SKM-1 treated with dmso at 0.1 percent for 144 hours (cell line): ENCODE measurements around the gene PARL.
"Not testable (repeated sequence)": the region's sequence is repeated elsewhere in the genome, so short reads cannot be mapped to it uniquely, and the experiment has no call there.

Experiments
- DNase-seq: peaks from one replicate; lab custom pipeline; 2025; ENCODE audit not compliant: unreplicated experiment; lab: John Stamatoyannopoulos, UW

The PARL gene

DNA sequence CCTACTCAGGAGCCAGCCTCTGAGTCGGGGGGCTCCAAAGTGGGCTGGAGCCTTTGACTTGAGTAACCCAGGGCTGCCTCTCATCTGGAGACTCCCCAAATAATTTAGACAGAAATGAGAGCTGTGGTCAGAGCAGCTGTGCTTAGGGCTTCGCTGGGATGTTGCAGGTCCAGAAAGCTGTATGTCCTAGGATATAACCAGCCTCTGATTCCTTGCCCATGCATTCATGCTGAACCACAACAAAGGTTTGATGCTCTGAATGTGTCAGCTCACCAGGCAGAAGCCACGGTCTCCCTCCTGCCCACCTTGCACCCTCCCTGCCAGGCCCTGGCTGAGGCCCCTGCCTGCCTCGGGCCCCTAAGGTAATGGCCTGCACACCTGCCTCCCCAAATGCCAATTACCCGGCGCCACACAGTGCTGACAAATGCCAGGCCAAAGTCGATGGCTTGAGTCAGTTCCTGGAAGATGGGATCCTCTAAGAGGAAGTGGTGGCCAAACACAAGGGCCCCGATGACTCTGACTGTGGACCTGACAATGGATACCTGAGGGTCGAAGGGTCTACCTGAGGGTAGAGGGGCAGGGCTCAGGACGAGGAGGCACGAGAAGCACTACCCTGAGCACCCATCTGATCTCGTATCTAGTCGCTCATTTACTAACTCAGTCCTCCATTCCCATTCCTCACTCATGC, 21.7 kb upstream of the PARL start:
- DNase-seq, result no peak

DNA sequence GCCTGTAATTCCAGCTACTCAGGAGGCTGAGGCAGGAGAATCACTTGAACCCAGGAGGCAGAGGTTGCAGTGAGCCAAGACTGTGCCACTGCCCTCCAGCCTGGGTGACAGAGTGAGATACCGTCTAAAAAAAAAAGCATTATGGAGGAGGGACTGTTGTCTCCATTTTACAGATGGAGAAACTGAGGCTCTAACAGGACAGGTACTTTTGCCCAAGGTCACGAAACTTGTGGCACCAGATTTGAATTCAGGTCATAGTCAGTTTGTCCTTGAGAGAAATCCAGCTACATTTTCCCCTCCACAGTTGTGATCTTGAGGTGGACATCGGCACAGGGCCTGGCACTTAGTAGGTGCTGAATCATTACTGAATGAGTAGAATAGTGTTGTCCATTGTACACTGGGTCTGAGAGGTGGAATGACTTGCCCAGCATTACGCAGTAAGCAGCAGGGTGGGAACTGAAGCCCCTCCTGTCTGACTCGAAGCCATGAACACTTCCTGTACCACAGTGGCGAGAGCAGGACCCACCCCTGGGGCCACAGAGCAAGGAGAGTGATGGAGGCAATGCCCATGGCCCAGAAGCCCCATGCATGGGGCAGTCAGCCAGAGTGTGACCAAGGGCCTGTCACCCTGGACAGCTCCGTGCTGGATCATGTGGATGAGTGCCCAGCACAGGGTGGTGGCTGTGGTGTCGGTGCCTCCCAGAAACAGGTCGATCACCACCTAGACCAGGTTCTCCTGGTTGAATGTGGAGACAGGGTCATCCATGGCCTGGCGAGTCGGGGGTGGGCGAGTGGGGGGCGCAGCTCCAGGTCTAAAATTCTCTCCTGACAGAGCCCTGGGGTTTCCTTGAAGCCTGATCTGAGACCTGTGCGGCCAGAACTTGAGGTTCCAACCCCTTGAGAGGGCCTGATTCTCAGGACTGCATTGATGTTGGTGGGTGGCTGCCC, 20.4 kb upstream of the PARL start:
- no peak for DNase-seq

DNA sequence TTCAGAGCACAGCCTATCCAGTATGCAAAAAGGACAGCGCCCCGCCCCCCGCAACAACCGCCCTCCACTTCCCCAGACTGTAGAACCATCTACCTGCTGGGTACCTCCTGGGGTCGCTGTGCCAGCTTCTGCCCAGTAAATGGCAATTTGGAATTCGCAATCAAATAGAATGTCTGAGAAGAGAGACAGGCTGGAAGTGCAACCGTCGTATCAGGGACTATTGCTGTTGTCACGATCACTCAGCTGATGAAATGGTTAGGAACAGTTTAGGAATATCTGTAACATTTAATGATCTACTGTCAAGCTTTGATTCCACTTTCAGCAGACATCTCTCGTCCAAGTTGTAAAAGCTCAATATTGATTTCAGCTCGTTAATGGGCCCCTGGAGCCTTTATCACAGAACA, 13.3 kb upstream of the PARL start:
- no peak for DNase-seq

DNA sequence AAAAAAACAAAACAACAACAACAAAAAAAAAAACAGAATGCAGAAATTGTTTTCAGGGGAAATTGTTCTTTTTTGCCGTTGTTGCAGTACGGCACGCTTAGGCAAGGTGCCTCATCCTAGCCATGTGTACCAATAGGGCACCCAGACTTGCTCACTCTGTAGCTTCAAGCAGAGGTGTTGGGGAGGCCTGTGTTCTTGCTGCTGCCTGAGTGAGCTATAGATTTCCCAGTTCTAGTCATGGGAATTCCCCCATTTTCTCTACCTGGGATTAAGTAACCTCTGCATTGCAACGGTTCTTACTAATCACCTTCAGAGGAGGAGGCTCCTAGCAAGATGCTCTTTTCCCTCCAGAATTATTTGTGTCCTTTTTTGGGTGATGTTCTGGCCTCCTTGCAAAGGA, 12.9 kb upstream of the PARL start:
- DNase-seq, result no peak

DNA sequence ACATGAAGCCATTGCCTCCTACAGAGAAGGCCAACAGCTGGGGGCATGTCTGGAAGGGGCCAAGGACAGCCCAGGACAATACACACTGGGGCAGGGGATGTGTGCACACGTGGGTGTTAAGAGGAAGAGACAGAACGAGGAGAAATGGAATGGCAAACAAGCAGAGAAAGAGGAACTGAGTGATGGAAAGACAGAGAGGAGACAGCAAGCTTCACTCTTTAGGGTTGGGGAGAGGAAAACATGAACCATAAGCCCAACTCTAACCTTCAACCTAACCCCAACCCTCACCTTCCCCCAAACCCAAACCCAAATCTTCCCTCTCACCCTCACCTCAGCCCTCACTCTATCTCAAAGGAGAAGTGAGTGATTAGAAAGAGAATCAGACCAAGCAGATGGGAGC, 11.9 kb upstream of the PARL start:
- DNase-seq, result peak; percentile 25

DNA sequence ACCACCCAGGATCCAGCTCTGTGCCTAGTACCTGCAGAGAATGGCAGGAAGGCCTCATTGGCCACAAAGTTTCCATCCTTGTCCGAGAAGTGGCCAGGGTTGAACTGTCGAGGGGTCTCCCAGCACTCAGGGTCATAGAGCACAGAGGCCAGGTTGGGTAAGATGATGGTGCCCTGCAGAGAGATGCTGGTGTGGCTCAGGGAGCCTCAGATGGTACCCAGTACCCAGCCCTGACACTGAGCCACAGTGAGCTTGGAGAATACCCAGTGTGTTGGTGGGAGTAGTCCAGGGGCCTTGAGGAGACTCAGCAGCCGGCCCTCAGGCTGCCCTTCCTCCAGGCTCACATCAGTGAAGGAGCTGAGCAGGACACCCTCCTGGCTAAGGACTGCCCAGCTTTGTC, 11.5 kb upstream of the PARL start:
- DNase-seq, result no peak

DNA sequence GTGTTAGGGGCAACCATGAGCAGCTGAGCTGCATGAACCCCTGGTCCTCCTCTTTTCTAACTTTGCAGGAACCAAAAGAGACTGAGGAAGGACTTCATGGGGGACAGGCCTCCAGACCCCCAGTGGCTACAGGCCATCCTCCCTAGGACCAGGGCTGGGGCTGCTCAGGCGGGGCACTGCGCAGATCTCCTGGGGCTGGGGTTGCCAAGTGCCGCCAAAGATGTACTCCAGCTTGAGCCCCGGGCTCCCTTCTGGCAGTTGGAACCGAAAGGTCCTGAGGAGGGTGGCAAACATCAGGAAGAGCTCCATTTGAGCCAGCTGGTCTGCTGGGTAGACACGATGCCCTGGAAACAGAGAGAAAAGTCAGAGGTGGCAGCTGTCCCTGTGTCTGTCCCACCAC, 11.1 kb upstream of the PARL start:
- DNase-seq, result no peak

DNA sequence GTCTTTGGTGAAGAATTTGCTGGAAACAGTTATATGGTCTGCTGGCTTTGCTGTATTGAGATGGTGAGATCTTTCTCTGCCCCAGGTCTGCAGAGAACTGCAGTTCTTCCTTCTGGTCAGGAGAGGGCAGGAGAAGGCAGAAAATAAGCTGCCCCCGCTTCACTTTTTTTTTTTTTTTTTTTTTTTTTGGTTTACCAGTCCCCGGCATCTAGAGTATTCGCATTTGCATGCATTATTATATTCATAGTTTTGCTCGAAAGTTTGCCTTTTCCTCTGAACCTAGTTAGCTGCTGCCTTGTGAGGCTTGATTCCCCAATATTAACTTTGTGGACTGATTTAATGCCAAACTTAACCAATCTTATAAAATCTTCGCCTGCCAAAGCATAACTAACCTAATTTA, 10.6 kb upstream of the PARL start:
- peak; percentile 42 for DNase-seq

DNA sequence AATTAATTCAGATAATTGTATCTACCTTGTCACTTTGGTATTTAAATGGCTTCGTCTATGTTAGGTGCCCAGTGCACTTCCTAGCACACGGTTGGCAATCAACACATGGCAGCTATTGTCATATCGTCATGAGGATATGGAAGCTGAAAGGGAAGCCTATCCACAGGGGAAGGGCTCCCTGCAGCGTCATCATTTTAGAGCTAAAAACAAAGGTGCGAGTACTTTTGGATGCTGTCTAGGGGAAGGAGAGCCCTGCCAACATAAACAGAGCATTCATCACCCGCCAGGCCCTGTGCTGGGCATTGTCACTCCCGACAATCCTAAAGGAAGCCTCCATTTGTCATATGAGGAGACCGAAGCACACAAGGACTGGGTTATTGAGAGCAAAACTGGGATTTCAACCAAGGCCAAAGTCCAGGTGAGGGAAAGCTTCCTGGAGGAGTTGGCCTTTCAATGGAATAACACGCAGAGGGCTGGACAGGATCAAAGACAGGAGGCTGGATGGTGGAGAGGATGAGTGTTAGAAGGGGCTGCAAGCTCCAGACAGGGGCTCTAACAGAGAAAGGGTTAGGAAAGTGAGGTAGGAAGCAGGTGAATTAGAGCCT, 8.0 kb upstream of the PARL start:
- DNase-seq, result no peak

DNA sequence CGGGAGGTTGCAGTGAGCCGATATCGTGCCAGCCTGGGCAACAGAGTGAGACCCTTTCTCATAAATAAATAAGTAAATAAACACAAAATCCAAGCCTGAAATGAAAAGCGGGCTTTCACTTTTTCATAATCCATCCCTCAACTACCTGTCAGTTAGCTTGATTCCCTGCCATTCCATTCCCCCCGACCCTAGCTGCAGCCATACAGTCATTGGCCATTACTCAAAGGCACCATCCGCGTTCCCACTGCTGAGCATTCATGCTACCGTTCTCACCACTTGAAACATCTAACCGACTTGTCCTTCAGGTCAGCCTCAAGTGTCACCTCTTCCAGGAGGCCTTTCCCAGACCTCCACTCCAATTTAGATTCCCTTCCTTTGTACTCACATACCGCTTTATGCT, 1.1 kb upstream of the PARL start:
- no peak for DNase-seq

DNA sequence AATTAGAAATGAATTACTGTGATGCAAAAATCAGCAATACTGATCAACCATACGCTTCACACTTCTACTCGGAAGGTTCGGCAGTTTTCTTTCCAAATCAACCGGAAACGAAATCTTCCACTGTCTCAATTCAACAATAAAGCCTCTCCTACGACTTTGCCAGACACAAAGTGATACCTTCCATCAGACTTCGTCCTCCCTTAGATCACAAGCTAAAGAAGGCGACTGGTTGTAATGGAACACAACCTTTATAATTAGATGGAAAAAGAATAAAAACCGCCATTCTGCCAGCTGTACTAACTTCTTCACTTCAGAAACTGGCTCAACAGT, 618 bp downstream of the PARL start:
- DNase-seq, result no peak

DNA sequence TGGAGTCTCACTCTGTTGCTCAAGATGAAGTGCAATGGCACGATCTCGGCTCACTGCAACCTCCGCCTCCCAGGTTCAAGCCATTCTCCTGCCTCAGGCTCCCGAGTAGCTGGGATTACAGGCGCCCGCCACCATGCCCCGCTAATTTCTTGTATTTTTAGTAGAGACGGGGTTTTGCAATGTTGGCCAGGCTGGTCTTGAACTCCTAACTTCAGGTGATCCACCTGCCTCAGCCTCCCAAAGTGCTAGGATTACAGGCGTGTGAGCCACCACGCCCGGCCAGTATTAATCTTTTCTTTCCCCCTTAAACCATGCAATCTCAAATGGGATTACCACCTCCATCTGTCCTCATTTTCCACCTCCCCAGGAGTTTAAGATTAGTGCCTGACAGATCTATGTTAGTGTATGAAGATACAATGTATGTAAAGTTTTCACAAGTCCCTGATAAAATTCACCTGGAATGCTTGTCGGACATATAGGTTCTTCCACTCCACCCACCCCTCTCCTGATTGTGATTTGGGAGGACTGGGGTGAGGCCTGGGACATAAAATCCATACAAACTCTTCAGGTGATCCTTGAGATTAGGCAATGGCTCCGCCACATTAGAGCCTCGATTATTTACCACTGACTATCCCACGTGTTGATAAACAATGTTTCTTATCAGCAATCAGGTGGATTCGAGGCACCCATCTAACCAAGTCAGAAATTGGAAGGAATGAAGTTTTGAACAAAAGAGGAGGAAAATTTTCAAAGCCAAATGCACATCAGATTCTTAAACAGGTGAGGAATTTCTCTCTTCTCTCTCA, 1.2 kb downstream of the PARL start:
- DNase-seq, result no peak

DNA sequence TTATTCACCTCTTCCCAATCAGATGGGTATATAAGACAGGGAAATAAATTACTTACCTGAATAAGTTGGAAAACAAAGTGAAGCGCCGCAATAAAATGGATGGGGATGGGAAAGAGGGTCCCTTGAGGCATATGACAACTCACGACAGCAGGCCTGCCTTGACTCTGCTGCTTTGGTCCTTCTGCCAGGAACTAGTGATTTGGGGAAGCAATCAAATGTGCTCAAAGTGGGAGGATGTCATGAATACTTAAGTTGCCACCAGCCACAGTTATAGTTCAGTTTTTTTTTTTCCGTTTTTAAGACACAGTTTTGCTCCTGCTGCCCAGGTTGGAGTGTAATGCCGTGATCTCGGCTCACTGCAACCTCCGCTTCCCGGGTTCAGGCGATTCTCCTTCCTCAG, 4.6 kb downstream of the PARL start:
- peak; percentile 42 for DNase-seq

DNA sequence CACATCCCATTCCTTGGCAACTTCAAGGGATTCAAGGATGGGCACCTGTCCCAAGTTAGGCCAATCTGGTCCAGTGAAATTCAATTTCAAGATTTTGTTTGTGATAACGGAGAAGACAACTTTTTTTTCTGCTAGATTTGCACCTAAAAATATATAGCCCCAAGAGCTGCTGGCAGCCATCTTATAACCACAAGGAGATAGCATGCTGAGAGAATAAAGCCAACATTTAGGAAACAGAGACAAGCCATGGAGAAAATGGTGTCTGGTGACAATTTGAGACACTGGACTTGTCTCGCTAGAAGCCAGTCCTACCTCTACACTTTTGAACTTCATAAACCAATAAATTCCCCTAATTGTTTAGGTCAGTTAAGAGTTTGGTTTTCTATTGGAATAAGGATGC, 5.4 kb downstream of the PARL start:
- DNase-seq, result no peak

DNA sequence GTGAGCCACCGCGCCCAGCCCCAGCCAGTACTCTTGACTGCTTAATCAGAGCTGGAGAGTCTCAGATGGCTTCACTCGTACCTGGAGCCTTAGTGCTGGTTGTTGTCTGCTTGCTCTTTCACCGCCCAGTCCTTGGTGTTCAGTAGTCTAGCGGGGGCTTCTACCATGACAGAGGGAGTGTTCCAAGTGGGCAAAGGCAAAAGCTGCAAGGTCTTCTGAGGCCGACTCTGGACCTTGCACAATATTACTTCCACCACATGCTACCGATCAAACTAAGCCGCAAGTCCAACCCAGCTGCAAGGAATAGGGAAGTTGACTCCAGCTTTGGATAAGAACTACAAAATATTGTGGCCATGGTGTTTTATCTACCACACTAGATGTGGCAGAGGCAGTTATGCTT, 6.6 kb downstream of the PARL start:
- DNase-seq, result peak; percentile 99

DNA sequence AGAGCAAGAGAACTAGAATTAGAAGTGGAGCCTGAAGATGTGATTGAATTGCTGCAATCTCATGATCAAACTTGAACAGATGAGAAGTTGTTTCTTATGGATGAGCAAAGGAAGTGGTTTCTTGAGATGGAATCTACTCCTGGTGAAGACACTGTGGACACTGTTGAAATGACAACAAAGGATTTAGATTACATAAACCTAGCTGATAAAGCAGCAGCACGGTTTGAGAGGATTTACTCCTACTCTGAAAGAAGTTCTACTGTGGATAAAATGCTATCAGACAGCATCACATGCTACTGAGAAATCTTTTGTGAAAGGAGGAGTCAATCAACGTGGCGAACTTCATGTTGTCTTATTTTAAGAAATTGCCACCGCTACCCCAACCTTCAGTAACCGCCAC, 7.5 kb downstream of the PARL start:
- not testable (repeated sequence) for DNase-seq

DNA sequence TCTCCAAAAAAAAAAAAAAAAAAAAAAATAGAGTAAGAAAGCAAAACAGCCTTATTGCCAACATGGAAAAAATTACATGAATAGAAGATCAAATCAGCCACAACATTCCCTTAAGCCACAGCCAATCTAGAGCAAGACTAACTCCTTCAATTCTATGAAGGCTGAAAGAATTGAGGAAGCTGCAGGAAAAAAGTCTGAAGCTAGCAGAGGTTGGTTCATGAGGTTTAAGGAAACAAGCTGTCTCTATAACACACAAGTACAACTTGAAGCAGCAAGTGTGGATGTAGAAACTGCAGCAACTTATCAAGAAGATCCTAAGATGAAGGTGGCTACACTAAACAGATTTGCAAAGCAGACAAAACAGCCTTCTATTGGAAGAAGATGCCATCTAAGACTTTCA, 9.3 kb downstream of the PARL start:
- DNase-seq, result no peak

DNA sequence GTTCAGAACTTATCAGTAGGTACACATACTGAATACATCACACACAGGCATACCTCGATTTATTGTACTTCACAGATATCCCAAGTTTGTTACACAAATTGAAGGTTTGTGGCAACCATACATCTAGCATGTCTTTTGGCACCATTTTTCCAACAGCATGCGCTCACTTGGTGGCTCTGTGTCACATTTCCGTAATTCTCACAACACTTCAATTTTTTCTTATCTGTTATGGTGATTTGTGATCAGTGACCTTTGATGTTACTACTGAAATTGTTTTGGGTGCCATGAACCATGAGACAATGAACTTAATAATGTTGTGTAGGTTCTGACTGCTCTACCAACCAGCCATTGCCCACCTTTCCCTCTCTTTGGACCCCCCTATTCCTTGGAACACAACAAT, 10.8 kb downstream of the PARL start:
- no peak for DNase-seq

DNA sequence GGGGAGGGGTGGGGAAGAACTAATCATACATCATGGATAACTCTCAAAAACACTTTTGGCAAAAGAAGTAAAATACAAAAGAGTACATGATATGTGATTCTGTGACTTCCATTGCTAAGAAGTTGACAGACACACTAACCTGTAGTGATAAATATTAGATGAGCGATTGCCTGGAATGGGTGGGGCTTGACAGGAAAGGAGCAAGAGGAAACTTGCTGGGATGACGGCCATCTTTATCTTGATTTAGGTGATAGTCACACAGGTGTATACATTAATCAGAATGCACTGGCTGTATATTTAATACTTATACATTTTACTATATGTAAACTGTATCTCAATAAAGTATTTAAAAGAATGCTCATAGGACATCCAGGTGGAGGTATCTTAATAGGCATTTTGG, 13.1 kb downstream of the PARL start:
- DNase-seq, result no peak

DNA sequence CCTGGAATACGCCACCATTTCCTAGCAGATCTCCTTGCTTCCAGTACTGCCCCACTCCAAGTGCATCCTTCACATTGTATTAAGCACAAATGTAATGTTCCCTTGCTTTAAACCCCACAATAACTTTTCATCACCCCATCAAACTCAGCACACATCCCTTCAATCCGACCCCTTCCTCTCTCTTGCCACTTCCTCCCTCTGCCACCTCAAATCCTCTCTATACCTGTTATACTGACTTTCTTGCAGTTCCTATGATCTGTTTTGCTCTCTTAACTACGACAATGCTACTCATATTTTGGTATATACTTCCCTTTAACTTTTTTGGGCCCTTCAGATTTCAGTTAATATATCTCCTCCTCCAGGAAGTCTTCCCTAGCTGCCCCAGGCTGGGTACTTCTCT, 14.1 kb downstream of the PARL start:
- no peak for DNase-seq

DNA sequence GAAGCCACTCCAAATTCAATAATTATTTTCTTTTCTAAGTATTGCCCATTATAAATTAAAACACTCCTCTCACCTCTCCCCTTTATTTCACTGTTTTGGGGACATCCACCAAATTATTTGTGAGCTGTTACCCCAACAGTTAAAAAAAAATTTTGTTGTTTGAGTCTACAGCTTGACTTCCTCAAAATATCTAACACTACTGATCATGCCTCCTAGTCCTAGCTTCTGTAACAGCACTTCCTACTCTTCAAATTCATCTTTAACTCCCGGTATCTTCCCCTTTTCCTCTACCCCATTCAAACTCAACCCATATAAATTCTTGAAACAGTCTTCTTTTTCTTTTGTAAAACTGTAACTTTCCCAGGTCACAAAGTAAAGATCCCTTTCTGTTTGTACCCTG, 15.9 kb downstream of the PARL start:
- DNase-seq, result peak; percentile 92
